Breast epithelium (tissue), 3 donors: ENCODE results near the gene CCDC24.

Experiments
- POLR2AphosphoS5 ChIP-seq, 3 donors: sonication (generic); formaldehyde crosslinking; IDR thresholded peaks; one replicate each; pipeline ENCODE4 v1.6.1; 2017; ENCODE audit warnings: antibody characterized with exemption in 3 of 3
- TF ChIP-seq, protein P1 (sequence below), 3 donors: fragments of 450-650 bp; IDR thresholded peaks; one replicate each; pipeline ENCODE4 v1.5.1; 2016 to 2017; ENCODE audit warnings: antibody characterized with exemption in 3 of 3, mild to moderate bottlenecking in 3 of 3, moderate library complexity in 3 of 3

DNA sequence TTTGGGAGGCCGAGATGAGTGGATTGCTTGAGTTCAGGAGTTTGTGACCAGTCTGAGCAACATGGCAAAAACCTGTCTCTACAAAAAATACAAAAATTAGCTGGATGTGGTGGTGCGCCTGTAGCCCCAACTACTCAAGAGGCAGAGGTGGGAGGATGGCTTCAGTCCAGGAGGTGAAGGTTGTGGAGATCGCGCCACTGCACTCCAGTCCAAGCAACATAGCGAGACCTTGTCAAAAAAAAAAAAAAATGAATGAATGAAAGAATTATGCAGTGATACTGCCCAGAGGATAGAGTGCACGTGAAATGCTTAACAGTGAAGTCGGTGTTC, 22.0 kb upstream of the CCDC24 start:
- TF ChIP-seq, protein P1, sequence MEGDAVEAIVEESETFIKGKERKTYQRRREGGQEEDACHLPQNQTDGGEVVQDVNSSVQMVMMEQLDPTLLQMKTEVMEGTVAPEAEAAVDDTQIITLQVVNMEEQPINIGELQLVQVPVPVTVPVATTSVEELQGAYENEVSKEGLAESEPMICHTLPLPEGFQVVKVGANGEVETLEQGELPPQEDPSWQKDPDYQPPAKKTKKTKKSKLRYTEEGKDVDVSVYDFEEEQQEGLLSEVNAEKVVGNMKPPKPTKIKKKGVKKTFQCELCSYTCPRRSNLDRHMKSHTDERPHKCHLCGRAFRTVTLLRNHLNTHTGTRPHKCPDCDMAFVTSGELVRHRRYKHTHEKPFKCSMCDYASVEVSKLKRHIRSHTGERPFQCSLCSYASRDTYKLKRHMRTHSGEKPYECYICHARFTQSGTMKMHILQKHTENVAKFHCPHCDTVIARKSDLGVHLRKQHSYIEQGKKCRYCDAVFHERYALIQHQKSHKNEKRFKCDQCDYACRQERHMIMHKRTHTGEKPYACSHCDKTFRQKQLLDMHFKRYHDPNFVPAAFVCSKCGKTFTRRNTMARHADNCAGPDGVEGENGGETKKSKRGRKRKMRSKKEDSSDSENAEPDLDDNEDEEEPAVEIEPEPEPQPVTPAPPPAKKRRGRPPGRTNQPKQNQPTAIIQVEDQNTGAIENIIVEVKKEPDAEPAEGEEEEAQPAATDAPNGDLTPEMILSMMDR (IDR thresholded peaks at IDR 0.05) = peak in 1 of 3 donors; percentile 40
- no peak for TF ChIP-seq POLR2AphosphoS5 (IDR thresholded peaks at IDR 0.05)
